Trophoblast cell (in vitro differentiated cells and primary cell): ENCODE data around the gene ARHGAP27.
"Not testable (repeated sequence)": the region's sequence is repeated elsewhere in the genome, so short reads cannot be mapped to it uniquely, and the experiment has no call there.

Experiments used
- DNase-seq, 2 donors: peaks; one replicate each; pipeline ENCODE4 v3.0.0-alpha.2; 2016
- H2AFZ ChIP-seq: 2 replicates; pipeline ENCODE4 v1.6.1; 2013; ENCODE audit warnings: low read length, moderate library complexity, mild to moderate bottlenecking; ENCODE audit not compliant: insufficient read depth, poor library complexity
- H2AK5ac ChIP-seq: 2 replicates; pipeline ENCODE4 v1.6.1; 2013; ENCODE audit warnings: mild to moderate bottlenecking, low read length
- H2BK120ac ChIP-seq: 2 replicates; pipeline ENCODE4 v1.6.1; 2013; ENCODE audit warnings: low read length, mild to moderate bottlenecking, moderate library complexity; ENCODE audit not compliant: insufficient read depth, poor library complexity
- H2BK12ac ChIP-seq: 2 replicates; pipeline ENCODE4 v1.6.1; 2013; ENCODE audit warnings: mild to moderate bottlenecking, low read length, moderate library complexity
- H2BK5ac ChIP-seq: 2 replicates; pipeline ENCODE4 v1.6.1; 2013; ENCODE audit warnings: low read length, low read depth, moderate library complexity, mild to moderate bottlenecking; ENCODE audit not compliant: poor library complexity
- H3K14ac ChIP-seq: 2 replicates; pipeline ENCODE4 v1.6.1; 2013; ENCODE audit warnings: mild to moderate bottlenecking, low read length
- H3K18ac ChIP-seq: 2 replicates; pipeline ENCODE4 v1.6.1; 2013; ENCODE audit warnings: mild to moderate bottlenecking, low read length
- H3K23ac ChIP-seq: 2 replicates; pipeline ENCODE4 v1.6.1; 2013; ENCODE audit warnings: low read length
- H3K27ac ChIP-seq: 2 replicates; pipeline ENCODE4 v1.5.1; 2013; ENCODE audit warnings: low read depth, mild to moderate bottlenecking, inconsistent platforms, low read length, moderate library complexity
- H3K27me3 ChIP-seq: 2 replicates; pipeline ENCODE4 v1.6.1; 2013; ENCODE audit warnings: inconsistent platforms, mild to moderate bottlenecking, low read length, moderate library complexity; ENCODE audit not compliant: insufficient read depth
- H3K36me3 ChIP-seq, 2 experiments: 1 replicate in 1 of 2; 2 replicates in 1 of 2; pipeline ENCODE4 v1.6.1; 2013; ENCODE audit warnings: low read length in 2 of 2, mild to moderate bottlenecking in 2 of 2, moderate library complexity in 1 of 2; ENCODE audit not compliant: insufficient read depth in 2 of 2, control insufficient read depth in 1 of 2
- H3K4ac ChIP-seq: 2 replicates; pipeline ENCODE4 v1.6.1; 2013; ENCODE audit warnings: low read depth, mild to moderate bottlenecking, low read length, moderate library complexity
- H3K4me1 ChIP-seq, 2 experiments: 1 replicate in 1 of 2; 2 replicates in 1 of 2; pipeline ENCODE4 v1.6.1; 2013; ENCODE audit warnings: low read length in 2 of 2, mild to moderate bottlenecking in 2 of 2, moderate library complexity in 1 of 2; ENCODE audit not compliant: insufficient read depth in 2 of 2, control insufficient read depth in 1 of 2
- H3K4me2 ChIP-seq: 2 replicates; pipeline ENCODE4 v1.6.1; 2013; ENCODE audit warnings: inconsistent platforms, mild to moderate bottlenecking, low read length, moderate library complexity
- H3K4me3 ChIP-seq: 2 replicates; pipeline ENCODE4 v1.5.1; 2013; ENCODE audit warnings: mild to moderate bottlenecking, low read depth, low read length, inconsistent platforms
- H3K79me1 ChIP-seq: one replicate; pipeline ENCODE4 v1.6.1; 2013; ENCODE audit warnings: low read length
- H3K79me2 ChIP-seq: 2 replicates; pipeline ENCODE4 v1.6.1; 2013; ENCODE audit warnings: low read length, mild to moderate bottlenecking; ENCODE audit not compliant: control insufficient read depth, insufficient read depth, poor library complexity
- H3K9ac ChIP-seq: 2 replicates; pipeline ENCODE4 v1.6.1; 2013; ENCODE audit warnings: mild to moderate bottlenecking, low read length
- H3K9me3 ChIP-seq: 2 replicates; pipeline ENCODE4 v1.6.1; 2013; ENCODE audit warnings: low read depth, mild to moderate bottlenecking, control low read depth, inconsistent platforms, low read length; ENCODE audit not compliant: insufficient read depth
- H4K12ac ChIP-seq: 2 replicates; pipeline ENCODE4 v1.6.1; 2013; ENCODE audit warnings: low read depth, mild to moderate bottlenecking, low read length, moderate library complexity
- H4K8ac ChIP-seq: 2 replicates; pipeline ENCODE4 v1.6.1; 2013; ENCODE audit warnings: low read depth, mild to moderate bottlenecking, low read length, moderate library complexity
- H4K91ac ChIP-seq: one replicate; pipeline ENCODE4 v1.6.1; 2013; ENCODE audit warnings: low read depth, mild to moderate bottlenecking, low read length, moderate library complexity
- whole genome bisulfite sequencing: extraction: QIAGEN DNeasy Blood & Tissue Kit; methylation state at CpG from one replicate; pipeline ENCODE4 v1.1.7; 2013; ENCODE audit warnings: missing lambda C conversion rate; ENCODE audit not compliant: insufficient read length, insufficient coverage; ENCODE audit errors: extremely low coverage; 5-methylcytosine and 5-hydroxymethylcytosine counted together

The ARHGAP27 gene

DNA sequence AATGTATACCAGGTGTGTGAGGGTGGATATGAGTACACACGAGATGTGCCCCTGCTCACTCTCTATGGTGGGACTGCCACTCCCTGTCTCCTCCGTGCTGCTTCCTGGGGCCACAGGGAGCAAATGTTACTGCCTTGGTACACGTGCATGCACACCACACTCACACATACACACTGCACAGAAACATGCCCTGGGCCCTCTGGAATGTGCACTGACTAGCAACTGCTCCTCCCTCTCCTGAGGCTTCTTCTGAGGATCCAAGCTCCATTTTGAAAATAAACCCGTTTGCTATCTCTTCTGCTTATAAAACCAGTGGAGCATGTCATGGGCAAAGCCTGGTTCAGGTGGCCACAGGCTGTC is 36.5 kb upstream of the ARHGAP27 start:
- not testable (repeated sequence) for H3K18ac ChIP-seq, H3K4me2 ChIP-seq

DNA sequence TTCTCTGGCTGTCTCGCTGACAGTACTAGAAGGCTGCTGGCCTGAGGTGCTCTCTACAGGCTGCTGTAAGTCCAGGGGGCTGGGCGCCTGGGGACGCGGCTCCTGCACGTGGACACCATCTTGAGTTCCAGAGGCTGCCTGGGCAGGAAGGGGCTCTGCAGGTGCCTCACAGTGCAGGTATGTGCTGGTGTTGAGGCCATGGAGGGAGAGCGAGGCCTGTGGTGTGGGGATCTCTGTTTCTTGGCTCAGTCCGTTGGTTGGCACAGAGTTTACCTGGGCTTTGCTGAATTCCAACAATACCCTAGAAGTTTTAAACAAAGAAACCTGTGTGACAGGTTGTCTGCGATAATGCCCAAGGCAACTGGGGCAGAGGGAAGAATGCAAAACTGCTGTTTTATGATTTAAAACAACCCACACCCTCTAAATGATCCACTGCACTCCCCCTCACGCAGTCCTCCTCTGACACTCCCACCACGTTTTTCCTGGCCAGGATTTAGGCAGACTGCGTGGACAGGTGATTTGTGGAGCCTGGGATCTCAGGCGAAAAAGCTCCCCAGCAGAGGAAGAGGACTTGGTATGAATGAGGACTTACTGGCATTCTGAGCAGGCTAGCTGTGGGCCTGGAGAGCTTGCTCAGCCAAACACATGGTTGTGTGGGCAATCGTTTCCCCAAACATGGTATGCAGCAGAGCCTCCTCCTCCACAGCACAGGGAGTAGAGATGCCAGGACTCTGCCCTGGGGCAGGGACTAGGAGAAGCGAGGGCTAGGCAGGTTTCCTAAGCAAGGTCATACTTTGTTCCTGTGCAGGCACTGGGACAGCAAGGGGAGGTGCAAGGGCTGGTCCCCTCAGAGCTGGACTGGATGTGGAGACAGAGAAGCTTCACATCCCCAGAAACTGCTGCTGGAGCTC is 35.9 kb upstream of the ARHGAP27 start:
- not testable (repeated sequence) for H3K18ac ChIP-seq, H2AK5ac ChIP-seq, H4K8ac ChIP-seq, H4K12ac ChIP-seq, H2BK120ac ChIP-seq, H2BK12ac ChIP-seq, H3K36me3 ChIP-seq, H3K9me3 ChIP-seq, H3K79me2 ChIP-seq, H2BK5ac ChIP-seq, H3K14ac ChIP-seq, H2AFZ ChIP-seq, H3K27me3 ChIP-seq, H3K9ac ChIP-seq, H3K23ac ChIP-seq, H4K91ac ChIP-seq, H3K79me1 ChIP-seq, H3K4ac ChIP-seq, H3K4me1 ChIP-seq, H3K4me2 ChIP-seq, H3K4me3 ChIP-seq
- DNase-seq: peak; percentile 54 to 84
- no CpG with 5 or more reads among the region's 14 CpGs for WGBS
- peak overlapping the region; percentile 34 for H3K27ac ChIP-seq

More for the DNA sequence above, 36.5 kb upstream of the ARHGAP27 start:
- not testable (repeated sequence) for H2BK120ac ChIP-seq, H3K9me3 ChIP-seq, H4K8ac ChIP-seq, H3K4ac ChIP-seq, H3K79me1 ChIP-seq, H4K12ac ChIP-seq, H2BK12ac ChIP-seq, H3K14ac ChIP-seq, H3K79me2 ChIP-seq, H3K9ac ChIP-seq, H2AFZ ChIP-seq, H3K27me3 ChIP-seq, H3K36me3 ChIP-seq, H4K91ac ChIP-seq, H3K23ac ChIP-seq, H2BK5ac ChIP-seq, H3K4me1 ChIP-seq, H3K4me3 ChIP-seq, H2AK5ac ChIP-seq, H3K27ac ChIP-seq
- no CpG with 5 or more reads among the region's 4 CpGs for WGBS
- DNase-seq: peak in 1 of 2 donors; percentile 25

GRCh38 chr17:45461524-45462327 is 29.1 kb upstream of the ARHGAP27 start:
- no CpG with 5 or more reads among the region's 8 CpGs for WGBS
- H3K79me1 ChIP-seq, H2AFZ ChIP-seq, H3K9me3 ChIP-seq, H2BK12ac ChIP-seq, H3K27ac ChIP-seq, H3K18ac ChIP-seq, H3K23ac ChIP-seq, H3K36me3 ChIP-seq, H3K4me3 ChIP-seq, H4K91ac ChIP-seq, H2BK120ac ChIP-seq, H3K27me3 ChIP-seq, H4K12ac ChIP-seq, H2AK5ac ChIP-seq, H3K79me2 ChIP-seq, H3K4ac ChIP-seq, H3K4me1 ChIP-seq, H3K4me2 ChIP-seq, H3K9ac ChIP-seq, H3K14ac ChIP-seq, H4K8ac ChIP-seq, H2BK5ac ChIP-seq: not testable (repeated sequence)
- peak in 1 of 2 donors; percentile 25 for DNase-seq

- not testable (repeated sequence) for H4K91ac ChIP-seq, H3K4ac ChIP-seq, H3K36me3 ChIP-seq, H4K12ac ChIP-seq, H3K79me1 ChIP-seq, H2AK5ac ChIP-seq, H3K9me3 ChIP-seq, H3K79me2 ChIP-seq, H3K27ac ChIP-seq, H2BK120ac ChIP-seq, H3K4me2 ChIP-seq, H3K18ac ChIP-seq, H4K8ac ChIP-seq, H3K14ac ChIP-seq, H3K4me3 ChIP-seq, H2BK12ac ChIP-seq, H3K23ac ChIP-seq, H3K4me1 ChIP-seq, H2AFZ ChIP-seq, H2BK5ac ChIP-seq, H3K27me3 ChIP-seq, H3K9ac ChIP-seq
- peak; percentile 15 to 70 for DNase-seq
- no CpG with 5 or more reads among the region's 5 CpGs for WGBS
These were observed 27.8 kb upstream of the ARHGAP27 start for GRCh38 chr17:45460422-45460821.
